HG02981 (cell line): Measurements from ENCODE around the gene COMMD7.
"Not testable (repeated sequence)": the region's sequence is repeated elsewhere in the genome, so short reads cannot be mapped to it uniquely, and the experiment has no call there.

ENCODE experiments used
- ATAC-seq: cut with Tn5 transposase; IDR thresholded peaks from one replicate; pipeline ENCODE4 v1.9.1; 2021; ENCODE audit warnings: mild to moderate bottlenecking, moderate library complexity; ENCODE audit not compliant: unreplicated experiment

Gene COMMD7

DNA sequence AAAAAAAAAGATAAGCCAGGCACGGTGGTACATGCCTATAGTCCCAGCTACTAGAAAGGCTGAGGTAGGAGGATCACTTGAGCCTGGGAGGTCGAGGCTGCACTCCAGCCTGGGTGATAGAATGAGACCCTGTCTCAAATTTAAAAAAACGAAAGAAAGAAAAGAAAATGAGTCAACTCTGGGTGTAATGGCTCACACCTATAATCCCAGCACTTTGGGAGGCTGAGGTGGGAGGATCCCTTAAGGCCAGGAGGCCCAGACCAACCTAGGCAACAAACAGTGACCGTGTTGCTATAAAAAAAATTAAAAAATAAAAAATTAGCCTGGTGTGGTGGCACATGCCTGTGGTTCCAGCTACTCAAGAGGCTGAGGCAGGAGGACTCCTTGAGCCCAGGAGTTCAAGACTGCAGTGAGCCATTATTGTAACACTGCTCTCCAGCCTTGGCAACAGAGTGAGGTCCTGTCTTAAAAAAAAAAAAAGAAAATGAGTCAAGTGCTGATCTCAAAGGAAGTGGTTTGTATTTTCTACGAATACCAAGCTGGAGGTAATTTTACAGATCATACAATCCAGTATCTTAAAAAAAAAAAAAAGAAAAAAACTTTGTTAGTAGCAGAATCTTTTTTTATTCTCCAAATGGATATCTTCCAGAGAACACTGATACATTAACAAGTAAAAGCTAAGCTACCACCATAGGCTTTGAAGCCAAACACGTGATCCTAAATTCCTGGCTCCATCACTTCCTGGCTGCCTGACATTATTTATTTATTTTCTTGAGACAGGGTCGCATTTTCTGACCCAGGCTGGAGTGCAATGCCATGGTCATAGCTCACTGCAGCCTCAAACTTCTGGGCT lies 5.7 kb downstream of the COMMD7 start:
- ATAC-seq = no peak

DNA sequence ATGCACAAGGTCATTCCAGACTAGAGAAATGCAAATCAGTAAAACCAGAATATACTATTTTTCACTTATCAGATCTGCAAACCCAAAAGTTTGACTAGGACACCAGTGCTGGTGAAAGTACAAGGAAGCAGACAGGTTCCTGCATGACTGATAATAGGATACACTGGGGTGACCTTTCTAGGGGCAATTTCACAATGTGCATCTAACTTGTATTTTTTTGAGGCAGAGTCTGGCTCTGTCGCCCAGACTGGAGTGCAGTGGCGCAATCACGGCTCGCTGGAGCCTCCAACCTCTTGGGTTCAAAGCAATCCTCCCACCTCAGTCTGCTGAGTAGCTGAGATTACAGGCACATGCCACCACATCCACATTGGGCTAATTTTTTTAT lies 11.4 kb downstream of the COMMD7 start:
- ATAC-seq = no peak

GRCh38 chr20:32729334-32729733 lies 13.9 kb downstream of the COMMD7 start:
- ATAC-seq = not testable (repeated sequence)

DNA sequence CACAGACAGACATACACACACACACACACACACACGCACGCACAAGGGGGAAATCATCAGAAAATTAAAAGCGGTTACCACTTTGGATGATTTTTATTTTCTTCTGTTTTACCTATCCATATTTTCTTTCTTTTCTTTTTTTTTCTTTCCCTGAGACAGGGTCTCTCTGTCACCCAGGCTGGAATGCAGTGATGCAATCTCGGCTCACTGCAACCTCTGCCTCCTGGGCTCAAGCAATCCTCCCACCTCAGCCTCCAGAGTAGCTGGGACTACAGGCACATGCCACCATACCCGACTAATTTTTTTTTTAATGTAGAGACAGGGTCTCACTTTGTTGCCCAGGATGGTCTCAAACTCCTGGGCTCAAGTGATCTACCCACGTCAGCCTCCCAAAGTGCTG lies 14.8 kb downstream of the COMMD7 start:
- not testable (repeated sequence) for ATAC-seq

- no peak for ATAC-seq
These were observed 15.6 kb downstream of the COMMD7 start for GRCh38 chr20:32727683-32728082.

DNA sequence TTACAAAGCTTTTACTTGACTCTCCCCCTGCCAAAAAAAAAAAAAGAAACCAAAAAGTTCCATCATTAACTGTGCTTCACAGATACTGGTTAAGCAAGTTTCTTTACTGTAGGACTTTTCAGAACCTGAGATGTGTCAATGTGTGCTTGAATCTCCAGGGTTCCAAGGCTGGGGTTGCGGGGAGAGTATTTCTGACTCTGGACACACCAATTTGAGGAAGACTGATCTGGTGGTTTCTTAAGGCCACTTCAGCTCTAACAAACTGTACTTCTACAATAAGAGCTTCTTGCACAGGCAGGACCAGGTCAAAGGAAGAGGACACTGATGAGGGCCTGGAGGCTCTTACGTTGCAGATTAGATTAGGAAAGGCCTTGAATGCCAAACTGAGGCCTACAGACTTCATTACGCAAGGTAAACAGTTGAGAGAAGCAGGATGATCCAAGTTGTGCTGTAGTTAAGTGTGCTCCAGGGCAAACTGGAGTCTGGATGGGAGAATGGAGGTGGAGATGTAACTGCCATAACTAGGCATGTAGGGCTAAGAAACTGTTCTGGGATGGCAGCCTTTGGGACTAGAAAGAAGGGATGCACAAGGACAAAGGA lies 24.4 kb downstream of the COMMD7 start:
- no peak for ATAC-seq

GRCh38 chr20:32711346-32711745 lies 31.9 kb downstream of the COMMD7 start:
- no peak for ATAC-seq

- ATAC-seq = no peak
These were observed 33.6 kb downstream of the COMMD7 start for GRCh38 chr20:32709632-32710121.

DNA sequence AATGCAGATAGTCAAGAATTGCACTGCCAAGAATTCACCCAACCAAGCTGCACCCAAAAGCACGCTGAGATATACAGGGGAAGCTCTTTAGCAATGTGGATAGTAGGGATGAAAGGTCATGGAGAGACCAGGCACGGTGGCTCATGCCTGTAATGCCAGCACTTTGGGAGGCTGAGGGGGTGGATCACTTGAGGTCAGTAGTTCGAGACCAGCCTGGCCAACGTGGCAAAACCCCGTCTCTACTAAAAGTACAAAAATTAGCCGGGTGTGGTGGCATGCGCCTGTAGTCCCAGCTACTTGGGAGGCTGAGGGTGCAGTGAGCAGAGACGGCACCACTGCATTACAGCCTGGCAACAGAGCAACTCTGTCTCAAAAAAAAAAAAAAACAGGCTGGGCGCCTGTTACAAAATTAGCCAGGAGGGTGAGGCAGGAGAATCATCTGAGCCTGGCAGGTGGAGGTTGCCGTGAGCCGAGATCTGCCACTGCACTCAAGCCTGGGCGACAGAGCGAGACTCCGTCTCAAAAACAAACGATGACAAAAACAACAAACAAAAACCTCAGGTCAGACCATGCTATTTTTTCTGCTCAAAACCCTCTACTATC lies 34.1 kb downstream of the COMMD7 start:
- ATAC-seq = not testable (repeated sequence)

DNA sequence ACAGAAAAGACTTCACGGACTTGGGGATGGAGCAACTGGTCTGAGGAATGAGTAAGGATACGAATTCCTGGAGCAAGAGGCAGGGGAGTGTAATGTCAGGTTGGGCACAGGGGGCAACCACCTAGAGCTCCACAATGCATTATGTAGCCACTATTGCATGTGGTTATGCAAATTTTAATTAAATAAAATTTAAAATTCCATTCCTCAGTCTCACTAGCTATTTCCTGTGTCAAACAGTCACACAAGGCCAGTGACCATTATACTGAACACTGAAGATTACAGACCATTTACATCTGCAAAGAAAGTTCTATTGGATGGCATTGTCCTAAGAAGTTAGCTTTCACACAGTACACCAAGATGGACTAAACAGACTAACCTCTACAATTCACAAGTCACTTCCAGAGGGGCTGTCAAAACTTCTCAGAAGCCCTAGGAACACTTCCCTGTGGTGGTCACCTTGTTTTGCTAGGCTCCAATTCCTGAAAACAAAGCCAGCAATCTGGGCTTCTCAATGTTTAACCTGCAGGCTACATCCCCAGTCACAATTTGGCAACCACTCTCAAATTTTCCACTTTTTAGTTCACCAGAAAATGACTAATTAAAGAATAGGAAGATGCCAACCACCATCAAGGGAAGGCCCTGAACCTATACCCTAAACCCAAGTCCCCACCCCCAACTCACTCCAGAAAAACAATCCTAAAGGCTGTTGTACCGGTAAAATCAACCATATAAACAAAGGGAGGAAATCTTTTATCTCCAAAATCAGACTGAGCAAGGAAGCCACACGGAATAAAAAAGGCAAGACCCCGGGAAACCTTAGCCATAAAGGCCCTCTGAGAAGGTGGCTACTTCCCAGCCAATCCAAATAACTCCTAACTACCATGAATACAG lies 35.3 kb downstream of the COMMD7 start:
- ATAC-seq = no peak

DNA sequence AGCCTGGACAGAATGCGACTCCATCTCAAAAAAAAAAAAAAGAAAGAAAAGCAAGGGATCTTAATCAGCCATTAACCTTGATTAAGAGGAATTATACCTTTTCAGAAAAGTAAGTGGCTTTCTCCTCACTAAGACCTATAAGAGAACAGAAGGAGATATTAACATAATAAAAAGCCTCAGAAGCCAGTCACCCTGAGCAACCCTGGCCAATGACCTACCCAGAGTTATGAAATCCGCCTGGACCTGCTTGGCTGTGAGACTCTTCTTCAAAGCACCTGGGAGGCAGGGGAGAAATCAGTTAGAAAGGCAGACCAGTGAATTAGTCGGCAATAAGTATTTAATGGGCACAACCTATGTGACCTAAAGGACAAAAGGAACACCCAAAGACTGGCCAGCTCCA lies 36.8 kb downstream of the COMMD7 start:
- no peak for ATAC-seq

DNA sequence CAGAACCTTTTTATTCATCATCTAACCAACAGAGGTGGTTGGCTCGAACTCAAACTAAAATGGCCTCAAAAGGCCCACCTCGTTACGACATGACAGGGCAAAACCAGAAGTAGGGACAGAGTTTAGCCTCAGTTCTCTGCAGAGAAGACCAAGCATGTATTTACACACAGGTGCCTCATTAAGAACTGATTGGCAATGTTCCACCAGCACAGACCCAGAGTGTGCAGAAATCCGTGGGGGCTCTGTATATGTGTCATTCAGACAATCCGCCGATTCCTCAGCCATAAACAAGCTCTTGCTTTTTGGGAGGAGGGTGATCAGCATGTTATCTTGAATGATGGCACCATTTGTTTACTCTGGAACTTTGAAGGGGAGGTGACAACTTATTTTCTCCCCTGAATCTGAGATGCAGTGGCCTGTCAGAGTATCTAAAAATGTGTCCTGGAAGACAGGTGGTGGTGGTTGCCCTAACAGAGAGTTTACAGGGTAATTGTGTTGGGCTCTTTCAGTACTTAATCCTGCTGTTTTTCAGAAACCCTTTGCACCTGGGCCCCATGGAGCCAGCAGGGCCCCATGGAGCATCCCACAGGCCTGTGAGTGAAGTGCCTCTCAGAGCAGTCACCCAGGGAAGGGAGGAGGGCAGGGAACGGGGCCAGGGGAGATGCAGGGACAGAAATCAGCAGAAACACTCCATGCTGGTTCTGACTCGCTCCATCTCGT lies 40.4 kb downstream of the COMMD7 start:
- ATAC-seq = no peak

DNA sequence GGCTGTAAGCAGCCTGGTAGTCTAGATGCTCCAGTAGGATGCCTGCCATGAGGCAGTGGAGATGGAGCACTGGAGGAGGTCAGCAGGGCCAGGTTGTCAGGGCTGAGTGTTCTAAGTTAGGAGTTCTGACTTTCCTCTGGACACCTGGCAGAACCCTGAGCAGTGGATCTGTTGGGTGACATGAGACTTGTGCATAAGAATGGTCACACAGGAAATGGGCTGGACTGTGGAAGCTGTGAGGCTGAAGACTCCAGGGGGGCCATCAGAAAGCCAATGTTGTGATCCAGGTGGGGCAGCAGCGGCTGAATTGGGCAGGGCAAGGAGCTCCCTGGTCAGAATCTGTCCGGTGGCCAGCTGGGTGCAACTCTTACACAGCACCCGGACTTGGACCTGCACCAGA lies 45.7 kb downstream of the COMMD7 start:
- ATAC-seq = no peak

DNA sequence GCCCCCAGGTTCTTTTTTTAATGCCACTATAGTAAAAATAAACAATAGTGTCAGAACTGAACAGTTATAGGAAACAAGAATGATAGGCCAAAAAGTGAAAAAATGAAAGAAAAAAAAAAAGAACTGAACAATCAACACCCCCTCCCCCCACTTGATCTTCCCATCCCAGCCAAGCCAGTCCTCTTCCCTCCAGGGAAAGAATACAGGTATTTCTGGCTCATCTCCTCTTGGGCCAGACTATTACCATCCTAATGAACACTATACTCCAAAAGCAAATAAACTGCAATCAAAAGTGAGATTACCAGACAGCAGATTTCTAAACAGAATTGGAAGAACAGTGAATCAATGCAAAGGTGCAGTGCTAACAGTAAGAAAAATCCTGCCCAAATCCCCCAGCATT lies 48.2 kb downstream of the COMMD7 start:
- no peak for ATAC-seq

DNA sequence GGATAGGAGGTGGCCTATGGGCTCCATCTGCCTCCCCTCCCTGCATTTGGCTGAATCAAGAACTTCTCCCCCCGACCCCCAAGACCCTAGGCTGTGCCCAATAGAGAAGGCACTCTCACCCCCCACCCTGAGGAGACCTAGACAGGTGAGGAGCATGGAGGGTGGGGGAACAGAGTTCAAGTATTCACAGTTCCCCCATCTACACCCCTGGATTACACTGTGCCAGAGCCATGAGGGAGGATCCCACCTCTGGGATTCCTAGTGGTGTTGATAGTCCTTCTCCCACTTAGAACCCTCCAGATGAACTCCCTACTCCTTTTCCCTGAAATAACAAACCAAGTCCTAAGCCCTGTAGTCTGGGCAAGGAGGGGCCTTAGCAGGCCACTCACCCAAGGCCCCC lies 54.3 kb downstream of the COMMD7 start:
- ATAC-seq = not testable (repeated sequence)

GRCh38 chr20:32687180-32687532 lies 56.1 kb downstream of the COMMD7 start:
- ATAC-seq = no peak

DNA sequence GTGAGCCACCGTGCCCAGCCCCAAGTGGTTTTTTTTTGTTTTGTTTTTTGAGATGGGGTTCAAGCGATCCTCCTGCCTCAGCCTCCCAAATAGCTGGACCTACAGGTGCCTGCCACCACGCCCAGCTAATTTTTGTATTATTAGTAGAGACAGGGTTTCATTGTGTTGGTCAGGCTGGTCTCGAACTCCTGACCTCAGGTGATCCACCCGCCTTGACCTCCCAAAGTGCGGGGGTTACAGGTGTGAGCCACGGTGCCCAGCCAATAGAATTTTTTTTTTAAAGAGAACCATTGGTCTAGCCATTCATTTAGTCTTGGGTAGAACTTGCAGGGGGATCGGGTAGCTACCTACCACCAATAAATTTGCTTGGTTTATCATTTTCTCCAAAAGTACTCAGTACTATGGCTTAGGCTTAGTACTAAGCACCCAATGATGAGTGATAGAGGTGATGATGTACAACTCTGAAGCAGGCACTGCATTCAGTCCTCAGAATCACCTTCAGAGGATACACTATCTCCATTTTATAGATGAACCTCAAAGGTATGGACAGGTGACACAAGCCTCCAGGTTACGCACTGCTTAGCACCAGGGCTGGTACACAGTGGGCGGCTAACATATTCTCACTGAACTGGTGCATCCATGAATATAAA lies 56.6 kb downstream of the COMMD7 start:
- ATAC-seq = no peak

DNA sequence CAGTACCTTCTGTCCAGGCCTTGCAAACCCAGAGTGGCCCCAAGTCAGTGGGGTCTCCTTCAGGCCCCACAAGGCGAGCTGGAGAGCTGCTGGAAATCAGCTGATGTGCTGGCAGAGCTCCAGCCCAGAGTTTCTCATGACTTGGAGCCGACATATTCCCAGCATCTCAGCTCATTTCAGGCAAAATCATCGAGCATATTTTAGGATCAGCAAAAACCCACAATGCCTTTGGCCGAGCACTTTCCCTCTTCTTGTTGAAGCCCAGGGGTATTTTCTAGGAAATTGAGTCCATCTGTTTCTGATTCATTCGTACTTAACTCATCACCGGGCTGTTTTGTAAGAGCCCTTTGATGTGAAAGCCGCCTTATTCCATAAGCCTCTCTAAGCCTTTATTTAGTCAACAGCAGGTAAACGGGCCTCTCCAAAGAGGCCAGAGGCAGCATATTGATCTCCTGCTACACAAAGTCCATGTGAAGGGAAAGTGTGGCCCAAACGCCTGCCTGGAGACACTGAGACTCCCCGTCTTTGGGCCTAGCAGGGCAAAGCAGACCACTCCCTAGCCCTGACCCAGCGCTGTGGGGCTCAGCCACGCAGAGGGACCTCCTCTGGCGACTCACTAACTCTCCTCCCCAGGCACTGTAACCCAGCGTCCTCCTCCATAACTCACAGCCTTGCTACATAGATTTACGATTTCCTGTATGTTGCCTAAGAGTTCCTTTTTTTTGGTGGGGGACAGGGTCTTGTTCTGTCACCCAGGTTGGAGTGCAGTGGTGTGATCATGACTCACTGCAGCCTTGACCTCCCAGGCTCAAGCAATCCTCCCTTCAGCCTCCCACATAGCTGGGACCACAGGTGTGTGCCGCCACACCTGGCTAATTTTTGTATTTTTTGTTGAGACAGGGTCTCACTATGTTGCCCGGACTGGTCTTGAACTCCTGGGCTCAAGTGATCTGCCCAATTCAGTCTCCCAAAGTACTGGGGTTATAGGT lies 57.4 kb downstream of the COMMD7 start:
- no peak for ATAC-seq

DNA sequence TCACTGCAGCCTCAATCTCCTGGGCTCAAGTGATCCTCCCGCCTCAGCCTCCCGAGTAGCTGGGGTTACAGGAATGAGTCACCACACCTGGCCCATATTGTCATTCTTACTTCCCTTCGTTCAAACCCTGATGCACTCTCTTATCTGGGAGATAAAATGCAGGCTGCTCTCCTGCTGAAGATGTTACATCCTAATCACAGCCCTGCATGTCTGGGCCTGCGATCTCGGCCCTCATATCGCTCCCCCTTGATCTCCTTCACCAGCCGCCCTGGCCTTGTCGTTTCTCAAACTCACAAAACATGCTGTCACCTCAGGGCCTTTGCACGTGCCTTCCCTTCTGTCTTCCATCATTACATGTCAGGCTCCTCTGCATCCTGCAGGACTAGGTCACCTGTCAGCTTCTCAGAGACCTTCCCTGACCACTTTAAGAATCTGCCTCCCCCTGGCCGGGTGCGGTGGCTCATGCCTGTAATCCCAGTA lies 60.7 kb downstream of the COMMD7 start:
- ATAC-seq = no peak
